ENCODE data around the gene IZUMO1. TPM values are rescaled to one million over a fixed set of nuclear protein-coding genes. Genes with fewer than 3 reads are reported as not detected.
"Not testable (repeated sequence)": the region's sequence is repeated elsewhere in the genome, so short reads cannot be mapped to it uniquely, and the experiment has no call there.

The IZUMO1 gene
- total RNA-seq, 2 donors from 2014 or later = not detected

DNA sequence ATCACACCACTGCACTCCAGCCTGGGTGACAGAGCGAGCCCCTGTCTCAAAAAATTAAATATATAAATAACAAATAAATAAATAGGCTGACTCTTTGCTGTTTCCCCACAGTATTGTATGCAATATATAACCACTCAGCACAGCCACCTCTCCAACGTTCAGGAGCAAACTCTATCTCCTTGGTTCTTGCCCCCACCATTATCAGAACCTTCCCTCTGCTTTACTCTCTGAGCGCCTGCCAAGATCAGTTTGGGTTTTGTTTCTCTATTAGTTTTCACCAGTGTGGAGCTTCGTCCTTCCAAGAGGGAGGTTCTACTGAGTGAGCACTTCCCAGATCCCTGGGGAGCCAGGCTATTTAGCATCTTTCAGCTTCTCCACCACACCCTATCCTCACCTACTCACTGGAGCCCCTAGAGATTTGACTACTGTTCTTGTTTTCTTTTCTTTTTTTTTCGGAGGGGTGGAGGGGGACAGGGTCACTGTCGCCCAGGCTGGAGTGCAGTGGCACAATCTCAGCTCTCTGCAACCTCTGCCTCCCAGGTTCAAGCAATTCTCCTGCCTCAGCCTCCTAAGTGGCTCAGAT is 21.6 kb upstream of the IZUMO1 start:
- not testable (repeated sequence) for H3K27ac Mint-ChIP-seq; H3K36me3 Mint-ChIP-seq; DNase-seq (ENCODE audit: low spot score in 2 of 2); ATAC-seq; H3K9me3 Mint-ChIP-seq

GRCh38 chr19:48765816-48766215 is 19.1 kb upstream of the IZUMO1 start:
- H3K9me3 Mint-ChIP-seq; H3K27ac Mint-ChIP-seq; DNase-seq (ENCODE audit: low spot score in 2 of 2); H3K36me3 Mint-ChIP-seq; ATAC-seq: not testable (repeated sequence)

DNA sequence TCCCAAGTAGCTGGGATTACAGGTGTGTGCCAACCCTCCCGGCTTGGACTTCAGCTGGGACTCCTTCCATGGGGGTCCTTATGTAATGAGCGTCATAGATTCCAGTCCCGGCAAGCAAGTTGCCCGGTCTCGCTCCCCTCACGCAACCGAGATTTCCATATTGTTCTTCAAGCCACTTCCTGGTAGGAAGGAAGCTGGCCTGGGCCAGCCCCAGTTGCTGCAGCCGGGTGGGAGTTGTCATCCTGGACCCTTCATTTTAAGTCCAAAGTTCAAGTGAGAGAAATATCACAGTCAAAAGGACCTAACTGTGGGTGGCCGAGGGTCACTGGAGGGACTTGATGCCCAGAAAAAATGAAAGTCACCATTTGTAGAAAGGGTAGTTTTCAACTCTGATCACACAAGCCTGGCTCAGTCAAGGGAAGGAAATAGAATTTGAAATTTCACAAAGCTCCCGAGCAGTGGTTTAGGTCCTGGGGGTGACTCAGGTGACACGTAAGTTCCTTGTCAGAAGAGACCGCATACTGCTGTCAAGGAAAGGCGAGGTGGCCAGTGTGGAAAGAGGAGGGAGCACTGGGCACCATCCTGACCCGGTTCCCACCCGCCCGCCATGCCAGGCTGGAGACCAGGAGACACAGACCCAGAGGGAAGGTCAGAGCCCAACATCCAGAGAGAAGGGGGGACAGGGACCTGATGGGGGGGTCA is 13.9 kb upstream of the IZUMO1 start:
- no peaks in the 10 kb centered on the region for H3K36me3 Mint-ChIP-seq
- ATAC-seq (peak; percentile 18 to 62), DNase-seq (ENCODE audit: low spot score in 2 of 2) (no peak)
- peak overlapping the region in 1 of 2 donors; percentile 79 for H3K27ac Mint-ChIP-seq
- H3K9me3 Mint-ChIP-seq = no peaks in the 10 kb centered on the region

GRCh38 chr19:48757741-48758144 is 11.0 kb upstream of the IZUMO1 start:
- no peaks in the 10 kb centered on the region for H3K9me3 Mint-ChIP-seq
- H3K27ac Mint-ChIP-seq = no peak overlapping the region
- H3K36me3 Mint-ChIP-seq = no peaks in the 10 kb centered on the region
- ATAC-seq = no peak
- DNase-seq (ENCODE audit: low spot score in 2 of 2) = no peak

DNA sequence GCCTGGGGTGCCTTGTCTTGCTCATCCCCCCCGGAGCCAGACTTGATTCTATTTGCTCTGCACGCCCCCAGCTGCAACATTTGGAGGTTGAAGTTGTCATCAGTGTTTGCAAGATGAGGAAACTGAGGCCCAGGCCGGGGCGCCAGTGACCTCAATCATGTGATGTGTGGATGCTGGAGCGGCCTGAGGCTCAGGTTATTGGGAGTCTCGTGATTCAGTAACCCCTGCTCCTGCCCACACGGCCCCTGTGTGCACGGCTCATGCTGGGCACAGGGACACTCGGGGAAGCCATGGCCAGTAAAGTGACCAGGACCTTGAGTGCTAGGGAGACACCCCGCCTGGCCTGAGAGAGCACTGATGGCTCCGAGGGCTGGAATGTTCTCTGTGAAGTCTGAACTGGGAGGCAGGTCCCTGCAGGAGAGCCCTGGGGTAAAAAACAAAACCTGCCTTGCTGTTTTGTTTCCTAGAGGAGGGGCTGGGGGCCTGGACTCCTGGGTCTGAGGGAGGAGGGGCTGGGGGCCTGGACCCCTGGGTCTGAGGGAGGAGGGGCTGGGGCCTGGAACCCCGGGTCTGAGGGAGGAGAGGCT is 10.5 kb upstream of the IZUMO1 start:
- DNase-seq (ENCODE audit: low spot score in 2 of 2) = no peak
- no peaks in the 10 kb centered on the region for H3K36me3 Mint-ChIP-seq
- ATAC-seq = no peak
- H3K27ac Mint-ChIP-seq = no peak overlapping the region
- H3K9me3 Mint-ChIP-seq = no peaks in the 10 kb centered on the region

- no peaks in the 10 kb centered on the region for H3K36me3 Mint-ChIP-seq
- H3K27ac Mint-ChIP-seq = no peak overlapping the region
- H3K9me3 Mint-ChIP-seq = no peaks in the 10 kb centered on the region
- DNase-seq (ENCODE audit: low spot score in 2 of 2) (no peak), ATAC-seq (no peak)
Observed at GRCh38 chr19:48756686-48757085, 10.0 kb upstream of the IZUMO1 start.

GRCh38 chr19:48756212-48756611 is 9.5 kb upstream of the IZUMO1 start:
- ATAC-seq = no peak

DNA sequence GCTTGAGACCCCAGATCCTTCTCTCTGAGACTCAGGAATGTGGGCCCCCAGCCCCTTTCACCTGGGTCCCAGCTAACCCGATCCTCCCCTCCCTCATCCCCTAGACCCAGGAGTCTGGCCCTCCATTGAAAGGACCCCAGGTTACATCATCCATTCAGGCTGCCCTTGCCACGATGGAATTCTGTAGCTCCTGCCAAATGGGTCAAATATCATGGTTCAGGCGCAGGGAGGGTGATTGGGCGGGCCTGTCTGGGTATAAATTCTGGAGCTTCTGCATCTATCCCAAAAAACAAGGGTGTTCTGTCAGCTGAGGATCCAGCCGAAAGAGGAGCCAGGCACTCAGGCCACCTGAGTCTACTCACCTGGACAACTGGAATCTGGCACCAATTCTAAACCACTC is 9.1 kb upstream of the IZUMO1 start:
- DNase-seq (ENCODE audit: low spot score in 2 of 2) = no peak
- Mint-ChIP-seq H3K27ac (no peak overlapping the region), H3K36me3 (no peaks in the 10 kb centered on the region), H3K9me3 (no peaks in the 10 kb centered on the region)
- ATAC-seq = no peak

More at GRCh38 chr19:48756212-48756611, 9.5 kb upstream of the IZUMO1 start:
- DNase-seq (ENCODE audit: low spot score in 2 of 2) = no peak
- Mint-ChIP-seq H3K36me3 (no peaks in the 10 kb centered on the region), H3K27ac (no peak overlapping the region), H3K9me3 (no peaks in the 10 kb centered on the region)

DNA sequence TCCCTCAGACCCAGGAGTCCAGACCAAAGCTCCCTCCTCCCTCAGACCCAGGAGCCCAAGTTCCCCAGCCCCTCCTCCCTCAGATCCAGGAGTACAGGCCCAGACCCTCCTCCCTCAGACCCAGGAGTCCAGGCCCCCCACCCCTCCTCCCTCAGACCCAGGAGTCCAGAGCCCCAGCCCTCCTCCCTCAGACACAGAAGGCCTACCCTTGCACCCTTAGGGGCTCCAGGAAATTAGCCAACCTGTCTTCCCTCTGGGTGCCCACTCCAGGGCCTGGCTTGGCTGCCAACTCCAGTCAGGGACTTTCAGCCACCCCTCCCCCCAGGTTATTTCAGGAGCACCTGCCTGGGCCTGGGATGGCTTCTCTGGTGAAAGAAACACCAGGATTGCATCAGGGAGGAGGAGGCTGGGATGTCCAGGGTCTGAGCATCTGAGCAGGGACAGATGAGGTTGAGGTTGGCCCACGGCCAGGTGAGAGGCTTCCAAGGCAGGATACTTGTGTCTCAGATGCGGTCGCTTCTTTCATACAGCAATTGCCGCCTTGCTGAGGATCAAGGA is 8.5 kb upstream of the IZUMO1 start, which contains the start of gene FGF21:
FGF21 (plus strand) TSS at position 441 of the 558 bp plus-strand sequence. CDS start 713 bp downstream, outside the sequence.
- Mint-ChIP-seq H3K9me3 (no peaks in the 10 kb centered on the region), H3K36me3 (no peaks in the 10 kb centered on the region), H3K27ac (no peak within 1 kb of the TSS)
- no peak for ATAC-seq
- no peak for DNase-seq (ENCODE audit: low spot score in 2 of 2)

GRCh38 chr19:48752496-48753365 is 6.0 kb upstream of the IZUMO1 start, which contains the start of gene FUT1:
FUT1 (minus strand) TSS chr19:48752641; CDS start chr19:48751281, 1,360 bp downstream.
- H3K27ac Mint-ChIP-seq = peak within 1 kb of the TSS in 1 of 2 donors; percentile 23
- peak in 1 of 2 donors; percentile 49 for DNase-seq (ENCODE audit: low spot score in 2 of 2)
- no peaks in the 10 kb centered on the region for H3K9me3 Mint-ChIP-seq
- ATAC-seq = peak; percentile 80 to 82
- H3K36me3 Mint-ChIP-seq = no peaks in the 10 kb centered on the region

GRCh38 chr19:48751845-48752495 is 5.3 kb upstream of the IZUMO1 start:
- ATAC-seq = peak in 1 of 2 donors; percentile 14
- DNase-seq (ENCODE audit: low spot score in 2 of 2) = no peak
- Mint-ChIP-seq H3K9me3 (no peaks in the 10 kb centered on the region), H3K27ac (no peak overlapping the region), H3K36me3 (no peaks in the 10 kb centered on the region)

GRCh38 chr19:48750771-48751504 is 4.2 kb upstream of the IZUMO1 start:
- no peak overlapping the region for H3K27ac Mint-ChIP-seq

GRCh38 chr19:48750351-48750750 is 3.6 kb upstream of the IZUMO1 start:
- no peaks in the 10 kb centered on the region for H3K9me3 Mint-ChIP-seq
- no peak for DNase-seq (ENCODE audit: low spot score in 2 of 2)
- H3K36me3 Mint-ChIP-seq = no peaks in the 10 kb centered on the region
- H3K27ac Mint-ChIP-seq = no peak overlapping the region
- no peak for ATAC-seq

More at GRCh38 chr19:48750771-48751504, 4.2 kb upstream of the IZUMO1 start:
- no peak for ATAC-seq
- Mint-ChIP-seq H3K36me3 (no peaks in the 10 kb centered on the region), H3K9me3 (no peaks in the 10 kb centered on the region)
- no peak for DNase-seq (ENCODE audit: low spot score in 2 of 2)

DNA sequence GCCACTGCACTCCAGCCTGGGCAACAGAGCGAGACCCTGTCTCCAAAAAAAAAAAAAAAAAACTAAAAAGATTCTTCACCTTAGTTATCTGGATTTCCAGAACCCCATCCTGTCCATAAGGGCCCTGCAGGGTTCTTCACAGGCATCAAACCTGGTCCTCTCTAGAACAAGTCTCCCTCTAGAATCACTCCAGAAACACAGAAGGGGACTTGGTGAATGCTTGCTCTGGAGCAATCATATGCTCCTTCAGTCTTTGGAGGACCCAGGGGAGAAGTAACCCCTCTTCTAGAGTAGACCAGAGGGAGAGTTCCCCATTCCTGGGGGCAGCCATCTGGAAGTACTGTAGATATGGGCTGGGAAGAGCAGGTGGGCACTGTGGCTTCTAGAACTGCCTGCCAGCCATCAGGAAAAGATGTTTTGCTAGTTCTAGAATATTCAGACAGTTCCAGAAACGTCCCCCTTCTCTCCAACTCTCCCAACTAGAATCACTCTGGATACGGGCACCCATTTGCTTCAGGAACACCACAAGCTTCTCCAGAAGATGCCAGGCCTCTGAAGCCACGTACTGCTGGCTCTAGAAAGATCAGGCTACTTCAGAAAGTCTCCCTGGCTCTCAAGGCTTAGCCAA is 3.0 kb upstream of the IZUMO1 start:
- Mint-ChIP-seq H3K9me3 (no peaks in the 10 kb centered on the region), H3K36me3 (no peaks in the 10 kb centered on the region), H3K27ac (no peak overlapping the region)
- ATAC-seq (no peak), DNase-seq (ENCODE audit: low spot score in 2 of 2) (no peak)

GRCh38 chr19:48746110-48746509 is 599 bp downstream of the IZUMO1 start:
- ATAC-seq = no peak

More at GRCh38 chr19:48746110-48746509, 599 bp downstream of the IZUMO1 start:
- Mint-ChIP-seq H3K9me3 (no peaks in the 10 kb centered on the region), H3K36me3 (no peaks in the 10 kb centered on the region), H3K27ac (no peak overlapping the region)
- no peak for DNase-seq (ENCODE audit: low spot score in 2 of 2)

Data from activated naive CD4-positive, alpha-beta T cell treated with anti-CD3 and anti-CD28 coated beads, Interleukin-2, amount 50 U/mL, for 72 hours (primary cell).